ACC112 (cell line): Measurements from ENCODE around the gene KLK12.
"Not testable (repeated sequence)": the region's sequence is repeated elsewhere in the genome, so short reads cannot be mapped to it uniquely, and the experiment has no call there.

Source experiments
- H2AFZ ChIP-seq: fragments of 200-600 bp; sonication (generic); one replicate; pipeline ENCODE4 v1.6.0; 2017; ENCODE audit warnings: antibody characterized with exemption, low read length; ENCODE audit not compliant: unreplicated experiment
- H3K27ac ChIP-seq: fragments of 200-600 bp; sonication (generic); 2 replicates; pipeline ENCODE4 v1.5.1; 2014; ENCODE audit warnings: low read depth, mild to moderate bottlenecking, antibody characterized with exemption, low read length, moderate library complexity
- H3K27me3 ChIP-seq: fragments of 200-600 bp; sonication (generic); 2 replicates; pipeline ENCODE4 v1.6.1; 2014; ENCODE audit warnings: mild to moderate bottlenecking, antibody characterized with exemption, low read length, moderate library complexity, mixed read lengths; ENCODE audit not compliant: insufficient read depth
- H3K36me3 ChIP-seq: fragments of 200-600 bp; sonication (generic); 2 replicates; pipeline ENCODE4 v1.6.1; 2016; ENCODE audit warnings: mild to moderate bottlenecking, antibody characterized with exemption, low read length, moderate library complexity, mixed read lengths; ENCODE audit not compliant: insufficient read depth
- H3K4me1 ChIP-seq: fragments of 200-600 bp; sonication (generic); one replicate; pipeline ENCODE4 v1.6.1; 2016; ENCODE audit warnings: low read length, mixed read lengths; ENCODE audit not compliant: insufficient read depth, unreplicated experiment, control insufficient read depth
- H3K4me3 ChIP-seq: fragments of 200-600 bp; sonication (generic); 2 replicates; pipeline ENCODE4 v1.5.1; 2014; ENCODE audit warnings: mild to moderate bottlenecking, low read depth, low read length
- H3K79me2 ChIP-seq: fragments of 200-600 bp; sonication (generic); one replicate; pipeline ENCODE4 v1.6.0; 2016; ENCODE audit warnings: low read length; ENCODE audit not compliant: control insufficient read depth, unreplicated experiment, insufficient read depth

KLK12 gene

GRCh38 chr19:51002089-51002532 is 32.7 kb downstream of the KLK12 start:
- no peak overlapping the region for H3K27ac ChIP-seq
- no peaks in the 10 kb centered on the region for H3K4me1 ChIP-seq
- H3K4me3 ChIP-seq, result no peak overlapping the region
- H3K79me2 ChIP-seq, result no peaks in the 10 kb centered on the region
- no peaks in the 10 kb centered on the region for H3K36me3 ChIP-seq
- H3K27me3 ChIP-seq, result peaks cover 28% of the 10 kb centered on the region
- no peak overlapping the region for H2AFZ ChIP-seq

GRCh38 chr19:51001515-51001914 is 33.3 kb downstream of the KLK12 start, which contains the start of gene KLK8:
Gene KLK8 (minus strand): TSS chr19:51001604. CDS start chr19:51001167, 437 bp downstream.
- no peak within 1 kb of the TSS for H2AFZ ChIP-seq
- H3K27ac ChIP-seq, result no peak within 1 kb of the TSS
- H3K4me3 ChIP-seq, result no peak within 1 kb of the TSS
- no peaks in the 10 kb centered on the region for H3K79me2 ChIP-seq
- no peaks in the 10 kb centered on the region for H3K4me1 ChIP-seq
- peaks cover 29% of the 10 kb centered on the region for H3K27me3 ChIP-seq
- H3K36me3 ChIP-seq, result no peaks in the 10 kb centered on the region

- H3K4me1 ChIP-seq, result no peaks in the 10 kb centered on the region
- no peaks in the 10 kb centered on the region for H3K79me2 ChIP-seq
- H2AFZ ChIP-seq, result no peak overlapping the region
- H3K4me3 ChIP-seq, result no peak overlapping the region
- peaks cover 24% of the 10 kb centered on the region for H3K27me3 ChIP-seq
- H3K27ac ChIP-seq, result no peak overlapping the region
- no peaks in the 10 kb centered on the region for H3K36me3 ChIP-seq
These were observed 33.8 kb downstream of the KLK12 start for GRCh38 chr19:51000981-51001380.

GRCh38 chr19:51000426-51000825 is 34.4 kb downstream of the KLK12 start:
- Histone ChIP-seq H3K27ac (no peak overlapping the region), H3K79me2 (no peaks in the 10 kb centered on the region), H2AFZ (no peak overlapping the region), H3K27me3 (peaks cover 23% of the 10 kb centered on the region), H3K36me3 (no peaks in the 10 kb centered on the region), H3K4me3 (no peak overlapping the region), H3K4me1 (no peaks in the 10 kb centered on the region)

GRCh38 chr19:50998686-50999085 is 36.1 kb downstream of the KLK12 start:
- Histone ChIP-seq H3K27me3 (peaks cover 16% of the 10 kb centered on the region), H3K4me3 (no peak overlapping the region), H3K27ac (no peak overlapping the region), H3K36me3 (no peaks in the 10 kb centered on the region), H2AFZ (no peak overlapping the region), H3K4me1 (no peaks in the 10 kb centered on the region), H3K79me2 (no peaks in the 10 kb centered on the region)

GRCh38 chr19:50998061-50998460 is 36.7 kb downstream of the KLK12 start:
- no peak overlapping the region for H3K4me3 ChIP-seq
- no peaks in the 10 kb centered on the region for H3K36me3 ChIP-seq
- peaks cover 16% of the 10 kb centered on the region for H3K27me3 ChIP-seq
- no peak overlapping the region for H3K27ac ChIP-seq
- H2AFZ ChIP-seq, result no peak overlapping the region
- no peaks in the 10 kb centered on the region for H3K79me2 ChIP-seq
- no peaks in the 10 kb centered on the region for H3K4me1 ChIP-seq

GRCh38 chr19:50994129-50994528 is 40.7 kb downstream of the KLK12 start:
- H3K79me2 ChIP-seq, result no peaks in the 10 kb centered on the region
- no peak overlapping the region for H2AFZ ChIP-seq
- H3K27ac ChIP-seq, result no peak overlapping the region
- peaks cover 24% of the 10 kb centered on the region for H3K27me3 ChIP-seq
- H3K4me3 ChIP-seq, result no peak overlapping the region
- no peaks in the 10 kb centered on the region for H3K36me3 ChIP-seq
- H3K4me1 ChIP-seq, result no peaks in the 10 kb centered on the region

GRCh38 chr19:50992666-50993035 is 42.2 kb downstream of the KLK12 start:
- peaks cover 25% of the 10 kb centered on the region for H3K27me3 ChIP-seq

GRCh38 chr19:50984416-50984815 is 50.4 kb downstream of the KLK12 start:
- H3K36me3 ChIP-seq, H3K4me3 ChIP-seq, H2AFZ ChIP-seq, H3K79me2 ChIP-seq, H3K4me1 ChIP-seq, H3K27ac ChIP-seq: not testable (repeated sequence)
- peaks cover 31% of the 10 kb centered on the region for H3K27me3 ChIP-seq

More at GRCh38 chr19:50992666-50993035, 42.2 kb downstream of the KLK12 start:
- no peaks in the 10 kb centered on the region for H3K4me1 ChIP-seq
- no peaks in the 10 kb centered on the region for H3K79me2 ChIP-seq
- no peak overlapping the region for H2AFZ ChIP-seq
- H3K4me3 ChIP-seq, result no peak overlapping the region
- no peaks in the 10 kb centered on the region for H3K36me3 ChIP-seq
- no peak overlapping the region for H3K27ac ChIP-seq

- peaks cover 30% of the 10 kb centered on the region for H3K27me3 ChIP-seq
- no peak within 1 kb of the TSS for H3K27ac ChIP-seq
- no peak within 1 kb of the TSS for H2AFZ ChIP-seq
- H3K36me3 ChIP-seq, result no peaks in the 10 kb centered on the region
- no peaks in the 10 kb centered on the region for H3K79me2 ChIP-seq
- no peaks in the 10 kb centered on the region for H3K4me1 ChIP-seq
- no peak within 1 kb of the TSS for H3K4me3 ChIP-seq
These were observed 51.0 kb downstream of the KLK12 start, which contains the start of gene KLK7 for GRCh38 chr19:50983625-50984292. Gene KLK7 (minus strand): TSS chr19:50983917. CDS start chr19:50982399, 1,518 bp downstream.

- Histone ChIP-seq H3K27ac (no peak overlapping the region), H3K27me3 (peaks cover 29% of the 10 kb centered on the region), H3K4me3 (no peak overlapping the region), H2AFZ (no peak overlapping the region), H3K36me3 (no peaks in the 10 kb centered on the region), H3K4me1 (no peaks in the 10 kb centered on the region), H3K79me2 (no peaks in the 10 kb centered on the region)
These were observed 52.6 kb downstream of the KLK12 start for GRCh38 chr19:50982186-50982585.
